ENCODE data around the gene DTNB.

Gene DTNB

DNA sequence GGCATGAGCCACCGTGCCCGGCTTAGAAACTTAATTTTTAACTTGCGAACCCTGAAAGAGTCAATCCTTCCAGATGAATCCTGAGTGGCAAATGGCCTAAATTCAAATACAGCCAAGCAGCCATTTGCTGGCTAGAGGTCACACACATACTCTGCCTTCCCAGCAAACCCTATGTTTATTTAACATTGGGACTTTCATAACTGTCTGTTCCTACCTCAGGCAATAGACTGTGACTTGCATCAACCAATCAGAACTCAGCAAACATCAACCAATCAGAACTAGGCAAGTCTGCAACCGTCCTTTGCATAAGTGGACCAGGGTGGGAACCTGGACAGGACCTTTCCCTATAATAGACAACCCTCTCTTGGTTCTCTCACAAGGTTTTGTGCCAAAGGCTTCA is 127.5 kb downstream of the DTNB start:
- TF ChIP-seq SIN3A (IDR thresholded peaks at IDR 0.05; ENCODE audit: borderline replicate concordance, insufficient read depth, low read length) = no peak
- TF ChIP-seq POLR2AphosphoS5 (IDR thresholded peaks at IDR 0.05; ENCODE audit: low read depth, low read length) = no peak
- no peak for TF ChIP-seq FOXP2 (optimal IDR thresholded peaks at IDR 0.05; ENCODE audit: borderline replicate concordance, extremely low read depth, extremely low read length, insufficient read depth)

DNA sequence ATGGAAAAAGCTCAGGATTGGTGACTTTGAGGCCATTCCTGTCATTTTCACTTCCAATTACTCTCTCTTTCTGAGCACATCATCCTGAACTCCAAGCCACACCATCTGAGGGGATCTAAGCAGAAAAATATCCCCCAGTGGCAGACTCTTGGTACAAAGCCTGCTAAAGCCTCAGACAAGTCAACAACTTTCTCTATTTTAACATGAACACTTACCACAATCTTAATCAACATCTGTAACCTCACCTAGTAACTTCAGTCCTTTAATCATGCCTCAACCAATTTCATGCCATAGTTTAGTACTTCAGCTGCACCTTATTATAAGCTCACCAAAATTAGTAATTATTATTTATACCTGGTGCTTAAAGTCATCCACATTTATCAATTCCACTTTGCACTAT is 128.9 kb downstream of the DTNB start:
- no peak for TF ChIP-seq SIN3A (IDR thresholded peaks at IDR 0.05; ENCODE audit: borderline replicate concordance, insufficient read depth, low read length)
- TF ChIP-seq, protein P1, sequence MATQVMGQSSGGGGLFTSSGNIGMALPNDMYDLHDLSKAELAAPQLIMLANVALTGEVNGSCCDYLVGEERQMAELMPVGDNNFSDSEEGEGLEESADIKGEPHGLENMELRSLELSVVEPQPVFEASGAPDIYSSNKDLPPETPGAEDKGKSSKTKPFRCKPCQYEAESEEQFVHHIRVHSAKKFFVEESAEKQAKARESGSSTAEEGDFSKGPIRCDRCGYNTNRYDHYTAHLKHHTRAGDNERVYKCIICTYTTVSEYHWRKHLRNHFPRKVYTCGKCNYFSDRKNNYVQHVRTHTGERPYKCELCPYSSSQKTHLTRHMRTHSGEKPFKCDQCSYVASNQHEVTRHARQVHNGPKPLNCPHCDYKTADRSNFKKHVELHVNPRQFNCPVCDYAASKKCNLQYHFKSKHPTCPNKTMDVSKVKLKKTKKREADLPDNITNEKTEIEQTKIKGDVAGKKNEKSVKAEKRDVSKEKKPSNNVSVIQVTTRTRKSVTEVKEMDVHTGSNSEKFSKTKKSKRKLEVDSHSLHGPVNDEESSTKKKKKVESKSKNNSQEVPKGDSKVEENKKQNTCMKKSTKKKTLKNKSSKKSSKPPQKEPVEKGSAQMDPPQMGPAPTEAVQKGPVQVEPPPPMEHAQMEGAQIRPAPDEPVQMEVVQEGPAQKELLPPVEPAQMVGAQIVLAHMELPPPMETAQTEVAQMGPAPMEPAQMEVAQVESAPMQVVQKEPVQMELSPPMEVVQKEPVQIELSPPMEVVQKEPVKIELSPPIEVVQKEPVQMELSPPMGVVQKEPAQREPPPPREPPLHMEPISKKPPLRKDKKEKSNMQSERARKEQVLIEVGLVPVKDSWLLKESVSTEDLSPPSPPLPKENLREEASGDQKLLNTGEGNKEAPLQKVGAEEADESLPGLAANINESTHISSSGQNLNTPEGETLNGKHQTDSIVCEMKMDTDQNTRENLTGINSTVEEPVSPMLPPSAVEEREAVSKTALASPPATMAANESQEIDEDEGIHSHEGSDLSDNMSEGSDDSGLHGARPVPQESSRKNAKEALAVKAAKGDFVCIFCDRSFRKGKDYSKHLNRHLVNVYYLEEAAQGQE (IDR thresholded peaks at IDR 0.05; ENCODE audit: insufficient read depth in 1 of 2, low read depth in 2 of 2, low read length in 2 of 2) = no peak
- TF ChIP-seq POLR2AphosphoS5 (IDR thresholded peaks at IDR 0.05; ENCODE audit: low read depth, low read length) = no peak
- TF ChIP-seq FOXP2 (optimal IDR thresholded peaks at IDR 0.05; ENCODE audit: borderline replicate concordance, extremely low read depth, extremely low read length, insufficient read depth) = no peak
- TF ChIP-seq TAF1 (IDR thresholded peaks at IDR 0.05; ENCODE audit: borderline replicate concordance, insufficient read depth, low read length) = no peak

DNA sequence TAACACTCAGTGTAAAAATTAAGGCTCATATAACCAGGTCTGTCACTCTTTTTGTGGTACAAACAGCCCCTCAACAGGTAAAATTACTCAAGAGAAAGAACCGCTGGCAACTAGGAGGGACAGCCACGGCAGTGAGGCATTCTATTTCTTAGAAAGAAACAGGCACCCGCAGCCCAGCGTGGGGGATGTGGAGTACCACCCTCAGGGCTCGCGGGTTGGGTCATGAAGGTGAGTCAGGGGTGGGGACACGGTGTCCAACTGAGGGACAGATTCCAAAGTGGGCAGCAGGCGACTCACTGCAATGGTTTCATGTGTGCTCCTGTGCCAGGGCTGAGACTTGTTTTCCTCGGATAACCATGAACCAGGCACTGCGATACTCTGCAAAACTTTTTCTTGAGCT is 129.4 kb downstream of the DTNB start:
- TF ChIP-seq SIN3A (IDR thresholded peaks at IDR 0.05; ENCODE audit: borderline replicate concordance, insufficient read depth, low read length) (no peak), TAF1 (IDR thresholded peaks at IDR 0.05; ENCODE audit: borderline replicate concordance, insufficient read depth, low read length) (no peak), FOXP2 (optimal IDR thresholded peaks at IDR 0.05; ENCODE audit: borderline replicate concordance, extremely low read depth, extremely low read length, insufficient read depth) (no peak), POLR2AphosphoS5 (IDR thresholded peaks at IDR 0.05; ENCODE audit: low read depth, low read length) (no peak)
- TF ChIP-seq, protein P1 (IDR thresholded peaks at IDR 0.05; ENCODE audit: insufficient read depth in 1 of 2, low read depth in 2 of 2, low read length in 2 of 2) = no peak

DNA sequence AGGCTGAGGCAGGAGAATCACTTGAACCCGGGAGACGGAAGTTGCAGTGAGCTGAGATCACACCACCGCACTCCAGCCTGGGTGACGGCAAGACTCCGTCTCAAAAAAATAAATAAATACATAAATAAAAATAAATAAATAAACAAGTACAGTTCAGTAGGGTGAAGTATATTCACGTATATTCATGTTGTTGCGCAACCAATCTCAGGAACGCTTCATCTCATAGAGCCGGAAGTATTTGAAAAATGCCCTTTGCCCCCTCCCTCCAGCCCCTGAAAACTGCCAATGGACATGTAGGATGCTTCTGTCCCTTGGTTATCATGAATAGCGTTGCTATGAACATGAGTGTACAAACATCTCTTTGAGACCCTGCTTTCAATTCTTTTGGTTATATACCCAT is 132.0 kb downstream of the DTNB start:
- no peak for TF ChIP-seq TAF1 (IDR thresholded peaks at IDR 0.05; ENCODE audit: borderline replicate concordance, insufficient read depth, low read length)
- TF ChIP-seq, protein P1 (IDR thresholded peaks at IDR 0.05; ENCODE audit: insufficient read depth in 1 of 2, low read depth in 2 of 2, low read length in 2 of 2) = no peak
- no peak for TF ChIP-seq SIN3A (IDR thresholded peaks at IDR 0.05; ENCODE audit: borderline replicate concordance, insufficient read depth, low read length)
- no peak for TF ChIP-seq FOXP2 (optimal IDR thresholded peaks at IDR 0.05; ENCODE audit: borderline replicate concordance, extremely low read depth, extremely low read length, insufficient read depth)
- TF ChIP-seq POLR2AphosphoS5 (IDR thresholded peaks at IDR 0.05; ENCODE audit: low read depth, low read length) = no peak

DNA sequence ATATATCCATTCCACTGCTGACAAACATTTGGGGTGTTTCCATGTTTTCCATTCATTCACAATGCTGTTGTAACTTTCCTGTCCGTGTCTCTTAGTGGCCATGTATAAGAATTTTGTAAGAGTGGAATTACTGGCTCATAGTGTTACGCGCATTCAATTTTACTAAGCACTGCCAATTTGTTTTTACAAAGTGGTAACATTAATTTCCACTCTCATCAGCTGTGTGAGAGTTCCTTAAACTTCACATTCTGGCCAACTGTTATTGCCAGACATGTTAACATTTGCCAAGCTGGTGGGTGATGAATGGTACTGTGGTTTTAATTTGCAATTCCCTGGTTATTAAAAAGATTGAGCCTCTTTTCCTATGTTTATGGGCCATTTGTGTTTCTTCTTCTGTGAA is 134.2 kb downstream of the DTNB start:
- TF ChIP-seq, protein P1 (IDR thresholded peaks at IDR 0.05; ENCODE audit: insufficient read depth in 1 of 2, low read depth in 2 of 2, low read length in 2 of 2) = no peak
- TF ChIP-seq TAF1 (IDR thresholded peaks at IDR 0.05; ENCODE audit: borderline replicate concordance, insufficient read depth, low read length) (no peak), SIN3A (IDR thresholded peaks at IDR 0.05; ENCODE audit: borderline replicate concordance, insufficient read depth, low read length) (no peak), FOXP2 (optimal IDR thresholded peaks at IDR 0.05; ENCODE audit: borderline replicate concordance, extremely low read depth, extremely low read length, insufficient read depth) (no peak), POLR2AphosphoS5 (IDR thresholded peaks at IDR 0.05; ENCODE audit: low read depth, low read length) (no peak)

All from PFSK-1 (cell line).